Measurements from ENCODE around the gene LRRC8A.

Gene LRRC8A

DNA sequence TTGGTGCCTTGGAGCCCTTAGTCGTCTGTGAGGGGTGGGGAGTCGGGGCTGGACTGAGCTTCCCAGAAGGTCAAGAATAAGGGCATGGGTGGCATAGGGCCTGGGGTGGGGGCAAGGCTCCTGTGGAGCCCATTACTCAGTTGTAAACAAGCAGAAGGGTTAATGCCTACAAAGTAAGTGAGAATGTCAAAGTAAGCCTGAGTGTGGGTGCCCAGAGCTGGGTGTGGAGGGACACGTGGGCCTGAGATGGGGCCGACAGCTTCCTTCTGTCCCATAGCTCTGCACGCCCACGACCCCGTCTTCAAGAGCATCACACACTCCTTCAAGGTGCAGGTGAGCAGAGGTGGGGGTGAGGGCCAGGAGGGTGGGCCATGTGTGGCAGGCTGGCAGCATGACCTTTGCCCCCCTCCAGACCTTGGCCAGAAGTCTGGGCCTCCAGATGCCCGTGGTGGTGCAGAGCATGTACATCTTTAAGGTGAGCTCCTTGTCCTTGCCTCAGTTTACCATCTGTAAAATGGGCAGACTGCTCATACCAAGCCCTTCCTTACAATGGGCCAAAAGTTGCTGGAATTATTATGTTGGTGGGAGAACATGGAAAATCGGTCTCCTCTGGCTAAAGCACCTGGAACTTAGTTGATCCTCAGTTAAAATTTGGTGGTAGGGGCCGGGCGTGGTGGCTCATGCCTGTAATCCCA is 54.4 kb downstream of the LRRC8A start:
- no peak overlapping the region for H3K14ac ChIP-seq (ENCODE audit: low read length)
- H3K27me3 ChIP-seq (ENCODE audit: insufficient read depth, low read length), result no peaks in the 10 kb centered on the region
- H4K91ac ChIP-seq (ENCODE audit: low read depth, low read length), result no peak overlapping the region
- no peak overlapping the region for H2BK12ac ChIP-seq (ENCODE audit: low read length)
- H3K23ac ChIP-seq (ENCODE audit: low read length), result no peak overlapping the region
- no peak overlapping the region for H3K27ac ChIP-seq (ENCODE audit: low read depth, low read length)
- no peak overlapping the region for H2AK5ac ChIP-seq (ENCODE audit: low read length)
- H2BK5ac ChIP-seq (ENCODE audit: low read depth, low read length, poor library complexity), result no peak overlapping the region
- H3K4ac ChIP-seq (ENCODE audit: low read depth, low read length), result no peak overlapping the region
- no peaks in the 10 kb centered on the region for H3K4me1 ChIP-seq (ENCODE audit: control insufficient read depth in 1 of 2, insufficient read depth in 2 of 2, low read length in 2 of 2)
- H3K4me3 ChIP-seq (ENCODE audit: low read depth, low read length), result no peak overlapping the region
- H3K18ac ChIP-seq (ENCODE audit: low read length), result no peak overlapping the region
- no peaks in the 10 kb centered on the region for H3K79me1 ChIP-seq (ENCODE audit: low read length)
- no peaks in the 10 kb centered on the region for H3K36me3 ChIP-seq (ENCODE audit: control insufficient read depth in 1 of 2, insufficient read depth in 2 of 2, low read length in 2 of 2)
- H4K8ac ChIP-seq (ENCODE audit: low read depth, low read length), result no peak overlapping the region
- H3K9me3 ChIP-seq (ENCODE audit: insufficient read depth, low read depth, low read length), result no peaks in the 10 kb centered on the region
- H3K79me2 ChIP-seq (ENCODE audit: control insufficient read depth, insufficient read depth, low read length, poor library complexity), result no peaks in the 10 kb centered on the region
- WGBS (ENCODE audit: extremely low coverage, insufficient coverage, insufficient read length), result no CpG with 5 or more reads among the region's 11 CpGs
- no peak overlapping the region for H4K12ac ChIP-seq (ENCODE audit: low read depth, low read length)
- no peak overlapping the region for H2BK120ac ChIP-seq (ENCODE audit: insufficient read depth, low read length, poor library complexity)
- no peak overlapping the region for H3K4me2 ChIP-seq (ENCODE audit: low read length)
- H2AFZ ChIP-seq (ENCODE audit: insufficient read depth, low read length, poor library complexity), result no peak overlapping the region
- DNase-seq, result no peak
- no peak overlapping the region for H3K9ac ChIP-seq (ENCODE audit: low read length)

DNA sequence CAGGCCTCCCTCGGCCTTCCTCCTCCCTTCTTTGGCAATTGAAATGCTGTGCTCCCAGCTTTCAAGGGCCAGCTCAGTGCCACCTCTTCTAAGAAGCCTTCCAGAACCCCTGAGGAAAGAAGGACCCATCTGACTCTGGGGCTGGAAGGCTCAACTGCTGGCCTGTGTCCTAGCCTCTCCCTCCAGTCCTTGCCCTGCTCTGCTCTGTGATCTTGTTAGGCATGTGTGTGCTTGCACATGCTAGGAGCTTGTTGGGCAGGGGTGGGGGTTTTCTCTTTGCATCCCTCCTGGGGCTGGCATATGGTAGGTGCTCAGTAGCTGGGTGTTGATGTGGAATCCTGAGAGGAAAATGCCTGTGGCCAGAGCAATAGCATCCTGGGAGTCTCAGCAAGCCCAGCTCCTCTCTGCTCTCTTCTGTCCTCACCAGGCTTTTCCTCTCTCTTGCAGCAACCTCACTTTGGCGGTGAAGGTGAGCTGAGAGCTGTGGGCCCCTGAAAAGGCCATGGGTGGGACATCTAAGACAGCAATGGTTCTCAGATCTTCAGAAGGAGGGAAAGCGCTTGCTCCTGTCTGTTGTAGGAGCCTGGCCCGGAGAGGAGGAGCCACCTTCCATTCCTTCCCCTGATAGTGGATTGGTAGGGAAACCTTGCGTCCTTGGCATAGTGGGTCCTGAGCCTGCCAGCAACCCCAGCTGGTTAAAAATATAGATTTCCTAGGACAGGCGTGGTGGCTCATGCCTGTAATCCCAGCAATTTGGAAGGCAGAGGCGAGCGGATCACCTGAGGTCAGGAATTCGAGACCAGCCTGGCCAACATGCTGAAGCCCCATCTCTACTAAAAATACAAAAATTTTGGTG is 55.6 kb downstream of the LRRC8A start:
- no peaks in the 10 kb centered on the region for H3K4me1 ChIP-seq (ENCODE audit: control insufficient read depth in 1 of 2, insufficient read depth in 2 of 2, low read length in 2 of 2)
- no peak overlapping the region for H3K18ac ChIP-seq (ENCODE audit: low read length)
- H3K79me1 ChIP-seq (ENCODE audit: low read length), result no peaks in the 10 kb centered on the region
- H3K4me2 ChIP-seq (ENCODE audit: low read length), result no peak overlapping the region
- no peak overlapping the region for H4K8ac ChIP-seq (ENCODE audit: low read depth, low read length)
- H3K4me3 ChIP-seq (ENCODE audit: low read depth, low read length), result no peak overlapping the region
- H3K79me2 ChIP-seq (ENCODE audit: control insufficient read depth, insufficient read depth, low read length, poor library complexity), result no peaks in the 10 kb centered on the region
- no peaks in the 10 kb centered on the region for H3K27me3 ChIP-seq (ENCODE audit: insufficient read depth, low read length)
- H2AK5ac ChIP-seq (ENCODE audit: low read length), result no peak overlapping the region
- H2AFZ ChIP-seq (ENCODE audit: insufficient read depth, low read length, poor library complexity), result no peak overlapping the region
- no peak overlapping the region for H2BK120ac ChIP-seq (ENCODE audit: insufficient read depth, low read length, poor library complexity)
- no peak for DNase-seq
- no peak overlapping the region for H2BK12ac ChIP-seq (ENCODE audit: low read length)
- no peaks in the 10 kb centered on the region for H3K9me3 ChIP-seq (ENCODE audit: insufficient read depth, low read depth, low read length)
- no peak overlapping the region for H3K23ac ChIP-seq (ENCODE audit: low read length)
- no peak overlapping the region for H4K12ac ChIP-seq (ENCODE audit: low read depth, low read length)
- no peak overlapping the region for H2BK5ac ChIP-seq (ENCODE audit: low read depth, low read length, poor library complexity)
- no peak overlapping the region for H4K91ac ChIP-seq (ENCODE audit: low read depth, low read length)
- no peaks in the 10 kb centered on the region for H3K36me3 ChIP-seq (ENCODE audit: control insufficient read depth in 1 of 2, insufficient read depth in 2 of 2, low read length in 2 of 2)
- H3K14ac ChIP-seq (ENCODE audit: low read length), result no peak overlapping the region
- H3K4ac ChIP-seq (ENCODE audit: low read depth, low read length), result no peak overlapping the region
- no CpG with 5 or more reads among the region's 9 CpGs for WGBS (ENCODE audit: extremely low coverage, insufficient coverage, insufficient read length)
- H3K9ac ChIP-seq (ENCODE audit: low read length), result no peak overlapping the region
- H3K27ac ChIP-seq (ENCODE audit: low read depth, low read length), result no peak overlapping the region

DNA sequence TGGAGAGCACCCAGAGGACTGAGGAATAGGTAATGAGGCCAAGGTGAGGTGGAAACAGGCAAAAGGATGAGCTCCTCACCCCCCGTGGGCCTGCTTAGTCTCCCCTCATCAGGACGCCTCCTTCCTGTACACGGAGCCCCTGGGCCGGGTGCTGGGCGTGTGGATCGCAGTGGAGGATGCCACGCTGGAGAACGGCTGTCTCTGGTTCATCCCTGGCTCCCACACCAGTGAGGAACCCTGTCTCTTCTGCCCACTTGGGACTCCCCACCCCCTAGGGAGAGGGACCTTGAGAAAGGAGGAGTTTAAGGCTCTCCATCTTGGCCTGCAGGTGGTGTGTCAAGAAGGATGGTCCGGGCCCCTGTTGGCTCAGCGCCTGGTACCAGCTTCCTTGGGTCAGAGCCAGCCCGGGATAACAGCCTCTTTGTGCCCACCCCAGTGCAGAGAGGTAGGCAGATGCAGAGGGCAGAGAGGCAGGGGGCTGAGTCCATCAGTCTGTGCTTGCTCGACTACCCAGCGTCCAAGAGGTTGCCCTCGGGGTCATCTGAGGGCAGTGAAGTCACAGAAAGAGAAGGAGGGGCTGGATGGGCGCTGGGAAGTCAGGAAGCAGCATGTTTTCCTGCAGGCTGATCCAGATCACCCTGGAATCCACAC is 58.5 kb downstream of the LRRC8A start:
- H3K9me3 ChIP-seq (ENCODE audit: insufficient read depth, low read depth, low read length), result no peaks in the 10 kb centered on the region
- H3K79me2 ChIP-seq (ENCODE audit: control insufficient read depth, insufficient read depth, low read length, poor library complexity), result no peaks in the 10 kb centered on the region
- no peak for DNase-seq
- H3K27me3 ChIP-seq (ENCODE audit: insufficient read depth, low read length), result no peaks in the 10 kb centered on the region
- H4K91ac ChIP-seq (ENCODE audit: low read depth, low read length), result no peak overlapping the region
- H3K36me3 ChIP-seq (ENCODE audit: control insufficient read depth in 1 of 2, insufficient read depth in 2 of 2, low read length in 2 of 2), result no peaks in the 10 kb centered on the region
- H3K79me1 ChIP-seq (ENCODE audit: low read length), result no peaks in the 10 kb centered on the region
- H3K27ac ChIP-seq (ENCODE audit: low read depth, low read length), result no peak overlapping the region
- H2BK120ac ChIP-seq (ENCODE audit: insufficient read depth, low read length, poor library complexity), result no peak overlapping the region
- H3K18ac ChIP-seq (ENCODE audit: low read length), result no peak overlapping the region
- no peak overlapping the region for H2AFZ ChIP-seq (ENCODE audit: insufficient read depth, low read length, poor library complexity)
- WGBS (ENCODE audit: extremely low coverage, insufficient coverage, insufficient read length), result no CpG with 5 or more reads among the region's 15 CpGs
- H3K4me3 ChIP-seq (ENCODE audit: low read depth, low read length), result no peak overlapping the region
- no peak overlapping the region for H3K4ac ChIP-seq (ENCODE audit: low read depth, low read length)
- H3K4me1 ChIP-seq (ENCODE audit: control insufficient read depth in 1 of 2, insufficient read depth in 2 of 2, low read length in 2 of 2), result peaks cover 10 to 11% of the 10 kb centered on the region in 2 experiments
- no peak overlapping the region for H4K12ac ChIP-seq (ENCODE audit: low read depth, low read length)
- no peak overlapping the region for H3K9ac ChIP-seq (ENCODE audit: low read length)
- no peak overlapping the region for H4K8ac ChIP-seq (ENCODE audit: low read depth, low read length)
- no peak overlapping the region for H2BK5ac ChIP-seq (ENCODE audit: low read depth, low read length, poor library complexity)
- H3K14ac ChIP-seq (ENCODE audit: low read length), result no peak overlapping the region
- H3K23ac ChIP-seq (ENCODE audit: low read length), result no peak overlapping the region
- H3K4me2 ChIP-seq (ENCODE audit: low read length), result no peak overlapping the region
- no peak overlapping the region for H2AK5ac ChIP-seq (ENCODE audit: low read length)
- H2BK12ac ChIP-seq (ENCODE audit: low read length), result no peak overlapping the region

DNA sequence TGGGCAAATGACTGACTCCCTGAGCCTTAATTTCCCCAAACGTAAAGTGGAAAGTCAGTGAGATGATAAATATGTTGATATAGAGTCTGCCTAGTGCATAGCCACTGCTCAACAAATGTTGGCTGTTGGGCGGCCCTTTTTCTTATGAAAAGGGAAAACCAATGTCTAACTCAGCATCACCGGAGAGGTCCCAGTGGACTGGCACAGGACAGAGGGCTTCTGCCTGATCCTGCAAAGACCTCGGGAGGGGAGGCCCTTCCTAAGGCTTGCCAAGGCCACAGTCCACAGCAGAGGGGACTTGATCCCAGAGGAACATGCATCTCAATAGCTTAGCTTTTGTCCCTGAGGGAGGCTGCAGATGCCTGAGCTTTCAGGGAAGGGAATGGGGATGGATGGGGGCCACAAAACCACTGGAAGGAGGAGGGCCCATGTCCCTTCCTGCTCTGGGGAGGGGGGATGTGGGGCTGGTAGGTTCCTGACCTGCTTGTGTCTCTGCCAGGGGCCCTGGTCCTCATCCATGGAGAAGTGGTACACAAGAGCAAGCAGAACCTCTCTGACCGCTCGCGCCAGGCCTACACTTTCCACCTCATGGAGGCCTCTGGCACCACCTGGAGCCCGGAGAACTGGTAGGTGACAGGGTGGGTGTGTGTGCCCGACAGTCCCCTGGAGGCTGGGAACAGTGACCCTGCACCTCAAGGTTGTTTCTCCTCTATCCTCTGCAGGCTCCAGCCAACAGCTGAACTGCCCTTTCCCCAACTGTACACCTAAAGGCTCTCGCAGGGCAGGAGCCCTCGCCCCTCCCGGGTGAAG is 59.2 kb downstream of the LRRC8A start:
- Histone ChIP-seq H4K91ac (ENCODE audit: low read depth, low read length) (no peak overlapping the region), H4K8ac (ENCODE audit: low read depth, low read length) (no peak overlapping the region), H3K4ac (ENCODE audit: low read depth, low read length) (no peak overlapping the region), H2BK5ac (ENCODE audit: low read depth, low read length, poor library complexity) (no peak overlapping the region), H3K4me1 (ENCODE audit: control insufficient read depth in 1 of 2, insufficient read depth in 2 of 2, low read length in 2 of 2) (peaks cover 10 to 11% of the 10 kb centered on the region in 2 experiments), H3K23ac (ENCODE audit: low read length) (no peak overlapping the region), H3K4me2 (ENCODE audit: low read length) (no peak overlapping the region), H3K14ac (ENCODE audit: low read length) (no peak overlapping the region), H3K27me3 (ENCODE audit: insufficient read depth, low read length) (no peaks in the 10 kb centered on the region), H2BK120ac (ENCODE audit: insufficient read depth, low read length, poor library complexity) (no peak overlapping the region), H3K36me3 (ENCODE audit: control insufficient read depth in 1 of 2, insufficient read depth in 2 of 2, low read length in 2 of 2) (peaks cover 2 to 3% of the 10 kb centered on the region in 2 experiments), H2AK5ac (ENCODE audit: low read length) (no peak overlapping the region), H3K27ac (ENCODE audit: low read depth, low read length) (no peak overlapping the region), H3K4me3 (ENCODE audit: low read depth, low read length) (no peak overlapping the region), H3K9ac (ENCODE audit: low read length) (no peak overlapping the region), H4K12ac (ENCODE audit: low read depth, low read length) (no peak overlapping the region), H3K79me2 (ENCODE audit: control insufficient read depth, insufficient read depth, low read length, poor library complexity) (no peaks in the 10 kb centered on the region), H2AFZ (ENCODE audit: insufficient read depth, low read length, poor library complexity) (no peak overlapping the region), H3K79me1 (ENCODE audit: low read length) (no peaks in the 10 kb centered on the region), H2BK12ac (ENCODE audit: low read length) (no peak overlapping the region), H3K9me3 (ENCODE audit: insufficient read depth, low read depth, low read length) (no peaks in the 10 kb centered on the region), H3K18ac (ENCODE audit: low read length) (no peak overlapping the region)
- DNase-seq, result no peak
- WGBS (ENCODE audit: extremely low coverage, insufficient coverage, insufficient read length), result no CpG with 5 or more reads among the region's 12 CpGs
